ENCODE data around the gene YTHDF1.
A peak's percentile ranks its signal among the peaks of the same experiment; 100 is the strongest.
"Not testable (repeated sequence)": the region's sequence is repeated elsewhere in the genome, so short reads cannot be mapped to it uniquely, and the experiment has no call there.

Gene YTHDF1

GRCh38 chr20:63216041-63216848 lies at the start of gene YTHDF1:
Gene YTHDF1 (minus strand): TSS chr20:63216131. CDS start chr20:63215892, 239 bp downstream.
- peak; percentile 74 for DNase-seq

DNA sequence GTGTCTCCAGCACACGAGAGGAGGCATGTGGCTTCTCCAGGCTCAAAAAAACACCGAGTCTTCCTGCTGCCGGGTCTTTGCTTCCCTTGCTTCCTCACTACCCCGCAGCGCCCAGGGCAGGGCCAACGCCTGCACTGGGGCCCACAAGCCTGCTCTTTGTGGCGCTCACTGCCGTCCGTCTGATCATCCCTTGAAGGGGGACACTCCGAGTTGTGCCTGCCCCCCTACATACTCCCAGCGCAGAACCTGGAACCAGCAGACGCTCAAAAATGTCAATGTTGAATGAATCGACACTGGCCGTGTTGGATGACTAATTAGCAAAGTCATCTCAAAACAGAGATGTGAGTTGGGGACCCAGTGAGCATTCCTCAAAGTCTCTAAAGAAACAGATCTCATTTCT lies 48.6 kb upstream of the YTHDF1 start:
- no peak for DNase-seq

GRCh38 chr20:63264000-63264399 lies 48.1 kb upstream of the YTHDF1 start:
- no peak for DNase-seq

GRCh38 chr20:63262836-63263235 lies 46.9 kb upstream of the YTHDF1 start:
- no peak for DNase-seq

DNA sequence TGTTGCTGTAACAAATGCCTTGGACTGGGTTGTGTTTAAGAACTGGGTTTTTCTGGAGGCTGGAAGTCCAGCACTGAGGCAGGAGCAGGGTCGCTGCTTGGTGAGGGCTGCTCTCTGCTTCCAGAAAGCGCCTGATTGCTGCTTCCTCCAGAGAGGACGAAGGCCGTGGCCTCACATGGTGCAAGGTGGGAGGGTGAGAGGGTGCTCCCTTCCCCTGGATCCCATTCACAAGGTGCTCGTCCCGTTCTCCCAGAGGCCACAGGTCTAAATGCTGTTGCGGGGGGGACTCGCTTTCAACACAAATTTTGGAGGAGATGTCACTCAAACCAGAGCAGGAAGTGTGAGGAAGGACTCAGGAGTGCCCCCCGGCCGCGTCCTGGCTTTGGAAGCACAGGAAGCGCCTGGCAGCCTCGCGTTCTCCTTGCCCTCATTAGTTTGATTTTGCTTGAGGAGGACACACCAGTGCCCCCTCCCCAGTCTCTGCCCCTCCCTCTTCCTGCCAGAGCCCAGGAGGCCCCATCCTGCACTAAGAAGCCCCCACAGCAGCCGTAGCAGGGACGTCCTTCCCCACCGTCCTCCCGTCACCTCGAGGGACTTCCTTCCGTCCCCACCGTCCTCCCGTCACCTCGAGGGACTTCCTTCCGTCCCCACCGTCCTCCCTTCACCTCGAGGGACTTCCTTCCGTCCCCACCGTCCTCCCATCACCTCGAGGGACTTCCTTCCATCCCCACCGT lies 46.0 kb upstream of the YTHDF1 start:
- no peak for DNase-seq

GRCh38 chr20:63261060-63261794 lies 45.3 kb upstream of the YTHDF1 start:
- DNase-seq: no peak

DNA sequence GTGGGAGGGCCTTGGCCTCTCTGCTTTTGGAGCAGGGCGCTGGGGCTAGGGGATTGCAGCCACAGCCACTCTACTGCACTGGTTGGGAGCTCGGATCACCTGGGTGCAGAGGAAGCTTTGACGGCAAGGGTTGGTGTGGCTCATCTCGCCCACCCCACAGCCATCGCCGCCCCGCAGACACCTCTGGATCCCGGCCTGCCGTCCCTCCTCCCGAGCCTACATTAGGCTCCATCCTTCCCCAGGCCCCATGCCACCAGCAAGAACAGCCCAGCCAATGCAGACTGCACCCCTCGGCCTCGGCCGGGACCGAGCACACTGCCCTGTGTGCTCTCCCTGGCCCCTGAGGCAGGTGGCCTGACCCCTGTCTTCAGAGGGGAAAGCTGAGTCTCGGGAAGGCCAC lies 44.6 kb upstream of the YTHDF1 start:
- no peak for DNase-seq

GRCh38 chr20:63259734-63260460 lies 44.0 kb upstream of the YTHDF1 start:
- no peak for DNase-seq

DNA sequence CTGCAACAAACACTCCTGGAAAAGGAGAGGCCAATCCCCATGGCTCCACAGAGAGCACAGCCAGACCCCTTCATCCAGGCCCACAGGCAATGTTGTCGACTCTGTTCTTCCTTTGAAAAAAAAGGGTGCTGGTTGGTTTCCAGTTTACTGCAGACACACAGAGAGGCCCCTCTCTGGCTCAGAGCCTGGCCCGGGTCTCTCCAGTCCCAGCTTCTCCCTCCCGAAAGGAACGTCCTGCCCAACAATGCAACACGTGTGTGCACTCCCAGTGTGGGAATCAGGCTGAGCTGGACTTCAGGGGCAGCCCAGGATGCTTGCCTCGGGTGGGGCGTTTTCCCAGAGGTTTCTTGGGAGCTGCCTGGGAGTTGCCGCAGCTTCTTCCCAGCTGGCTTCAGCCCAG lies 42.9 kb upstream of the YTHDF1 start:
- DNase-seq: no peak

DNA sequence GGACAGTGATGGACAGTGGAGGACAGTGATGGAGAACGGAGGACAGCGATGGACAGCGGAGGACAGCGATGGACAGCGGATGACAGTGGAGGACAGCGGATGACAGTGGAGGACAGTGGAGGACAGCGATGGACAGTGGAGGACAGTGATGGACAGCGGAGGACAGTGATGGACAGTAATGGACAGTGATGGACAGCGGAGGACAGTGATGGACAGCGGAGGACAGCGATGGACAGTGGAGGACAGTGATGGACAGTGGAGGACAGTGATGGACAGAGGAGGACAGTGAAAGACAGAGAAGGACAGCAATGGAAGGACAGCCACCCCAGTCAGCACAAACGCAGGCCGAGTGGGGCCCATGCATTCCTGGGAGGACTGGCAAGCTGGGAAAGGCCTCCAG lies 41.7 kb upstream of the YTHDF1 start:
- no peak for DNase-seq

- DNase-seq: no peak
Observed at GRCh38 chr20:63256954-63257353, 41.0 kb upstream of the YTHDF1 start.

DNA sequence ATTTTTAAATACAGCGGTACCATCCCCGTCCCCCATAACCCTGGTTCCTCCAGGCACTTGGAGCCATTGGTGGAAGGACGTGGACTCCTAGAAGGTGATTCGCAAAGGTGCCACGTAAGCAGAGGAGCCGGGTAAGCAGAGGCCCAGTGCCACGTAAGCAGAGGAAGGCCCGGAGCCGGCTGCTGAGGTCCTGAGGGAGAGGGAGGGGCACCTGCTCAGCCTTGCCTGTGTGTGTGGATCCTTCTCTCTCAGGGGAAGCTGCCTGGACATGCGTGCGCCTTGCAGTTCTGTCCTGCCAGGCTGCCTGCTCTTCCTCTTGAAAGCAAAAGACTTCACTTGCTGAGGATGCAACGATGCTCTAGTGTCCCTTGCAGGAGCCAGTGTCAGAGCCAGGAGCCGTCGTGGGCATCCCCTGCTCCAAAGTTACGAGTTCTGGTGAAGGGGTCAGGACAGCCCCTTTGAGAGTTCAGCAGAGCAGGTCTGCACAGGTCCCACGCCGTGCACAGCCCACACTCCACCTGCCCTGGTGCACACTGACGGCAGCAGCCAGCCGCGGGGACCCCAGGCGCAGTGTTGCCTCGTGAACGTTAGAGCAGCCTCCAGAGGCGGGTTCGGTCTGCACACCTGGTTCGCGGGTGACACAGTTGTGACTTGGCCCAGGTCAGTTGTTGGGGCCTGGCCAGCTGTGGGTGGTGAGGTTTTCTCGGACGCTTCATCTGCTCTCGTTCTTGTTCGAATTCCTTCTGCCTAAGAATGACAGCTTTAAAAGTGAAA lies 40.2 kb upstream of the YTHDF1 start:
- DNase-seq: no peak

GRCh38 chr20:63254606-63255384 lies 38.9 kb upstream of the YTHDF1 start:
- DNase-seq: no peak

DNA sequence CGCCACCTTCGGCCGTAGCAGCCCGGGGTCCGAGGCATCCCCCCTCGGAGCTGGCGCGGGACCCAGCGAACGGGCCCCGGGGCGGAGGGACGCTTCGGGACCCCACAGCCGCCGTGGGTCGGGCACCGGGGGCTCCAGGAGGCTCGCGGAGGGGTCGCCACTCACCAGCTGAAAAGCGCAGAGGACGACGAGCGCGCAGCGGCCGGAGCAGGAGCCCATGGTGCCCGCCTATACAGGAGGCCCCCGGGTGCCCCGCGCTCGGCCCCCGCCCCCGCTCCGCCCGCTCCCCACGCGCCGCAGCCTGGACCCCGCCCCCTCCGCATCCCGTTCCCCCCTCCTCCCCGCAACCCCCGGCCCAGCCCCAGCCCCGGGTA lies 38.3 kb upstream of the YTHDF1 start, which contains the start of gene NKAIN4:
Gene NKAIN4, minus strand, starts transcription at position 232 of the 374 bp plus-strand sequence. Its CDS starts 13 bp downstream, at position 219.
- no peak for DNase-seq

DNA sequence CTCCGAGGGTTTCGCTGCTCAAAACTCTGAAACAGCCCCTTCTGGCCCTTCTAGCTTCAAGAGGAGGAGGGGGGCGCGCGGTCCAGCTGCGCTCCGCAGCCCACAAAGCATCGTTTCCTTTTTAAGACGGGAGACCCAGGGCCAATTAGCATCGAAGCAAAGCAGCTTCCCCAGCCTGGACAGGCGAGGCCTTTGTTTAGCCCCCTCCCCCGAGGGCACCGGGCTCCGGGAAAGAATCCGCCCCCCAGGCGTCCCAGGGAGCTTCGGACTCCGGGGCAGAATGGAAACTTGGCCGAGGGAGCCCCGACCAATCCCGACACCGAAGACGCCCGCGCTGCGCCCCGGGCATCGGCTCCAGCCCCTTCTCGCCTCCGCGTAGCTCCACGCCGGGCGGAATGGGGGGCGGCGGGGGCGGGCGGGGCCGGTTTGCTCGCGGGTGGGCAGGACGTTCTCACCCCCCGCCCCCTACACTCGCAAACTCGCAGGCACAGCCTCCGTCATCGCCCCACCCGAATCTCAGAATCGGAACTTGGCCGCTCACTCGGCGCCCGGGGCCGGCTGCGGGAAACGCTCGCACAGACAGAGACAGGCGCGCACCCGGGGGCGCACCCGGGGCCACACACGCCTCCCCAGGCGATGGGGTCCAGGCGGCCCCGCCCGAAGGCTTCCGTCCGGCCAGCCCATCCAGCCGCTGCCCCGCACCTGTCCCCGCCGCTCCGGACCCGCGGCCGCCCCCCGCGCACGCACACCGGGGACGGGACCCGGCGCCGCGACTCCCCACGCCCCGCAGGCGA lies 37.7 kb upstream of the YTHDF1 start:
- DNase-seq: no peak

- DNase-seq: no peak
Observed at GRCh38 chr20:63253065-63253437, 37.1 kb upstream of the YTHDF1 start.

DNA sequence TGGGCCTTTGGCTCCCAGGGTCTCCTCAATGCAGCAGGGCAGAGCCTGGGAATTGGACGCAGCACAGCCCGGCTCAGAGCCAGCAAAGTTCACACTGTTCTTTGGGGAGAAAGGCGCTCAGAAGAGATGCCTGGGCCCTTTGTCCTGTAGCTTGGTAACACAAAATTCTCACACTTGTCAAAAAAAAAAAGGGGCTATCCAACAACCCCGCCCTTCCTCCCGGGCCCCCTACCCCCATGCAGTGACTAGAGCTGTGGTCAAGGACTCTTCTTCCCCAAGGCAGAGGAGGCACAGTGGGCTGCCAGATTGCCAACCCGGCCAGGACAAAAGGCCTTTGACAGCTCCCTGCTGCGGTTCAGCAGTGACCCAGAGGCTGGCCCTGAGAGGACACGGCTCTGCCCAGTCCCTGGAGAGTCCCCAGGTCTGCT lies 36.4 kb upstream of the YTHDF1 start:
- DNase-seq: no peak

- not testable (repeated sequence) for DNase-seq
Observed at GRCh38 chr20:63251350-63251749, 35.4 kb upstream of the YTHDF1 start.

GRCh38 chr20:63249891-63250290 lies 34.0 kb upstream of the YTHDF1 start:
- DNase-seq: no peak

DNA sequence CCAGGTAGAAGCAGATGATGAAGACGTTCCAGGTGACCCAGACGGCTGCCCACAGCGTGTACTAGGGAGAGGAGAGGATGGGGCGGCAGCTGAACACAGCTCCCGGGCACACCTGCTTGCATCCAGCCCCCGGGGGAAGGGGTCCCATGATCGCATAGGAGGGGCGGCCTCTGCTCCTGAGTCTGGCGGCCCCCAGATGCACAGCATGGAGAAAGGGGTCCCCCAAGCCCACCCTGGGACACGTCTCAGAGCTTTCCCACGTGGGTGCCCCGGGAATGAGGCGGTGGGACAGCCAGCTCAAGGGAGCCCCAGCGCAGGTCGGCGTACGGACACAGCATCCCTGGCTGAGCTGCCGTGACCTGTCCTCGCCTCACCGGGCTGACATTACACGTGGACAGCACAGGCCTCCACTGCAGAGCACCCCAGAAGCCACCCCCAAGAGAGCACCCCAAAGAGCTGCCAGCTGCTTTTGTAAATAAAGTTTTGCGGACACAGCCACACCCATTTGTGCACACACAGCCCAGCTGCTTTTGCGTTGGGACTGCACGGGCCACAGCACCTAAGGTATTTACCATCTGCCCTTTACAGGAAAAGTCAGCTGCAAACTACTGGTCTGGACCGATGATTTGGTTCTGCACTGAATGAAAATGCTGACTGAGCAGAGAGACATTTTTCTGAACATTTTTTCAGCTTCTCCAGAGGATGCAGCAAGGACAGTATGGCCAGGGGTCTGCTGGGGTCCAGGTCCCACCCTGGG lies 33.1 kb upstream of the YTHDF1 start:
- DNase-seq: no peak

Measured in amniotic stem cell (primary cell).